Fibroblast of skin of right quadriceps (primary cell): ENCODE data around the gene PDZK1IP1.
"Not testable (repeated sequence)": the region's sequence is repeated elsewhere in the genome, so short reads cannot be mapped to it uniquely, and the experiment has no call there.

Experiments used
- DNase-seq: peaks from one replicate; pipeline ENCODE4 v3.0.0-alpha.2; 2013

The PDZK1IP1 gene

DNA sequence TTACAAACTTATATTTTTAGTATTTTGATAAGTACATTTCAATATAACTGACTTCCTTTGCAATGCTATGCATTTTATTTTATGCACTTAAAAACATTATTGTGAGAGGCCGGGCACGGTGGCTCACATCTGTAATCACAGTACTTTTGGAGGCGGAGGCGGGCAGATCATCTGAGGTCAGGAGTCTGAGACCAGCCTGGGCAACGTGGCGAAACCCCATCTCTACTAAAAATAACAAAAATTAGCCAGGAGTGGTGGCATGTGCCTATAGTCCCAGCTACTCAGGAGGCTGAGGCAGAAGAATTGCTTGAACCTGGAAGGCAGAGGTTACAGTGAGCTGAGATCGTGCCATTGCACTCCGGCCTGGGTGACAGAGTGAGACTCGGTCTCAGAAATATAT, 6.1 kb upstream of the PDZK1IP1 start:
- not testable (repeated sequence) for DNase-seq

DNA sequence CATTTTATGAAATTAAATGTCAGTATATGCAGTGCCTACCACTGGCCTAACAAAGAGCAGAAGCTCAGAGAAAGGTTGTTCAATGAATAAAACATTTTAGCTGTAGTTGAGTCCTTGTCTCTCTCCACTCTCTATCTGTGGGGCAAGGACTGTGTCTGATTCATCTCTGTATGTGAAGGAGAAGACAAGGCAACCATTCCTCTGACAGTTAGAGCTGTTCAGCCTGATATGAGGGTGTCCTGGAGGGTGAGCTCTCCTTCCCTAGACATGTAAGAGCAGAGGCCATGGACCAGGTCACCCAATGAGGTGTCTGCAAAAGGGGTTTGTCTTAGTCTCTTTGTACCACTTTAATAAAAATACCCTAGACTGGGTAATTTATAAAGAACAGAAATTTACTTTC, 4.5 kb upstream of the PDZK1IP1 start:
- no peak for DNase-seq

DNA sequence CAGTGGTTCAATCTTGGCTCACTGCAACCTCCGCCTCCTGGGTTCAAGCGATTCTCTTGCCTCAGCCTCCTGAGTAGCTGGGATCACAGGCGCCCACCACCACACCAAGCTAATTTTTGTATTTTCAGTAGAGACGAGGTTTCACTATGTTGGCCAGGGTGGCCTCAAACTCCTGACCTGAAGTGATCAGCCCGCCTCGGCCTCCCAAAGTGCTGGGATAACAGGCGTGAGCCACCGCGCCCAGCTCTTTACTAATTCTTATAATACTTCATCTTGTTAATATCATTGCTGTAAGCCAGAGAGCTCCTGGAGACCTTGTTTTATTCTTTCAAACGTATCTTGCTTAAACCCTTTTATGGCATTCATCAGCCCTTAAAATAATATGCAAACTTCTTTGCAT, 3.7 kb upstream of the PDZK1IP1 start:
- DNase-seq: not testable (repeated sequence)

DNA sequence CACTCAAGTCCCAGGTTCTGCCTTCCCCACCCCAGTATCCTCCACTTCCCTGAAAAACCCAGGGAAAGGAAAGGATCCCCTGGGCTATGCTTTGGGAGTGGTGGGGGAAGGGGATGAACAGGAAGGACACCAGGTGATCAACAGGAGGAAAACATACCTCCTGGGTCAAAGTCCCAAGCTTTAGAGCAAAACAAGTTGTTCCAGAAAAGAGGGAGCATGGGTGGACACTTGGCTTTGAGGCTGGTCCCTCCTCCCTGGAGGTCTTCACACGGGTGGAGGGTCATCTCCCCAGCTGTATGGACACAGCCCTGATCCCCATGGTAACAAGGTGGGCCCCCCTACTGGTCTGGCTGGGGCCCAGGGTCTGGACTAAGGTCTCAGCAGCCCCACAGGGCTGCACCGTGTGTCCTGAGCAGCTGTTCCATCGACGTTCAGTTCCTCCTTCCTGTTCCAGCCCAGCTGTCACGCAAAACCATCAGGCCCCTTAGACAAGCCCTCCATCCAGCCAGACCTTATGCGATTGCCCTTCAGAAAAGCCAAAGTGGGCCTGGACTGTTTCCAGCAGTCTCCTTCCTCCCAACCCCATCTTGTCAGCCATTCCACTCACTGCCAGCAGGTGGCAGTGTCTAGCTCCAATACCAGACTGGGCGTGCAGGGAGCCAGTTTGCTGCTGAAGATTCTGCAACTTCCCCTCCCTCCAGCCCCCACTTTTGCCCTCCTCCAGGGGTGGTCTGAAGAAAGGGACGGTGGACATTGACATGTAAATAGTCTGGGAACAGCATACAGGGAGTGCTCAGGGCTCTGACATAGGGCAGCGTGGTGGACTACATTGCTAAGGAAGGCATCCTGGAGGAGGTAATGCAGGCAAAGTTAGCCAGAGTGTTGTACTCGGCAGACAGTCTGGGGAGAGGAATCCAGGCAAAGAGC, 2.9 kb upstream of the PDZK1IP1 start:
- peak; percentile 61 for DNase-seq

DNA sequence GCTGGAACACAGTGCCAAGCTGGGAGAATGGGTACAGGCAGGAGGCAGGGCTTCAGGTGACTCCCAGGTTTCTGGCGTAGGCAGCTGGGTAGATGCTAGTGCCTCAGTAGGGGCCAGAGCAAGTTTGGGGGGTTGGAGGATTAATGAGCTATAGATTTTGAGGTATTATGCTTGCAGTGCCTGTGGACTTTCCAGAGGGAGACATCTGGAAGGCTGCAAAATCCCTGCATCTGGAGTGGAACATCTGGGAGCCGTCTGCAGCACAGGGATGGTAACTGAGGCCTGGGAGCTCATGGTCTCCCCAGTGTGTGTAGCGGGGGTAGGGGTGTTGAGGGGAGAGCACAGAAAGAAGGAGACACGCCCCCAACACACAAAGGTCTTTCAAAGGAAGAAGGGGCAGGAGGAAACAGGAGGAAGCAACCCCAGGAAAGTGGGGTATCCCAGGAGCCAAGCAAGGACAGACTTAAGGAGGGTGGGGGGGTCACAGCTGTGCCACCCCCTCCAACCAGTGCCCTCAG, 2.2 kb upstream of the PDZK1IP1 start:
- no peak for DNase-seq

DNA sequence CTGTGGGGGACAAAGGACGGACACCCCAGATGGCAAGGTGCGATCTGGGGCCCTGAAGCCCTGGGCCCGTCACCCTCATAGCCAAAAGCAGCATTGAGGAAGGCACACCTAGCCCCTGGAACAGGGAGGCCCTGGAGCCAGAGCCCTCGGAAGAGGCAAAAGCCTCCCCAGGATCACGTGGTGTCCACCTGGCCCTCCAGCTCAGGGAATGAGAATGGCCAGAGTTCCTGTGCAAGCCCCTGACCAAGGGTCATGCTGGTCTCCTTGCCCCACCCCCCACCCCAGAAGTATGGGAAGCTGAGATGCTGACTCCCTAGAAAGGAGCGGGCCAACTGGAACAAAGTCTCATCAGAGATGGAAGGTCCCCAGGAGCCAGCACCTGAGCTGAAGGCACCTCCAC, 1.0 kb upstream of the PDZK1IP1 start:
- no peak for DNase-seq

DNA sequence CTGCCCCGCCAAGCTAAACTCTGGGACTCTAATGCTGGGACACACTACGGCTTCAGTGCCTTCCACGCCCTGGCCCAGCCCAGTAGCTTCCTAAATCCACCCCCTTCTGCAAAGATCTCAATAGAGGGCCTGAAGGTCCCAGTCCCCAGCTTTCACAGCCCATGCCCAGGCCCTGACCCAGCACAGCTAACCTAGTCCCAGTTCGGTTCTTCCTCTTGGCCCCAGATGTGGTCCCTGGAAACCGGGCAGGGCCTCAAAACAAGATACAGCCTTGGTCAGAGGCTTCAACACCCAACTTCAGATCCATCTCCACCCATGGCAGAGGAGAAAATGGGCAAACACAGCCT, 646 bp upstream of the PDZK1IP1 start:
- DNase-seq: no peak

DNA sequence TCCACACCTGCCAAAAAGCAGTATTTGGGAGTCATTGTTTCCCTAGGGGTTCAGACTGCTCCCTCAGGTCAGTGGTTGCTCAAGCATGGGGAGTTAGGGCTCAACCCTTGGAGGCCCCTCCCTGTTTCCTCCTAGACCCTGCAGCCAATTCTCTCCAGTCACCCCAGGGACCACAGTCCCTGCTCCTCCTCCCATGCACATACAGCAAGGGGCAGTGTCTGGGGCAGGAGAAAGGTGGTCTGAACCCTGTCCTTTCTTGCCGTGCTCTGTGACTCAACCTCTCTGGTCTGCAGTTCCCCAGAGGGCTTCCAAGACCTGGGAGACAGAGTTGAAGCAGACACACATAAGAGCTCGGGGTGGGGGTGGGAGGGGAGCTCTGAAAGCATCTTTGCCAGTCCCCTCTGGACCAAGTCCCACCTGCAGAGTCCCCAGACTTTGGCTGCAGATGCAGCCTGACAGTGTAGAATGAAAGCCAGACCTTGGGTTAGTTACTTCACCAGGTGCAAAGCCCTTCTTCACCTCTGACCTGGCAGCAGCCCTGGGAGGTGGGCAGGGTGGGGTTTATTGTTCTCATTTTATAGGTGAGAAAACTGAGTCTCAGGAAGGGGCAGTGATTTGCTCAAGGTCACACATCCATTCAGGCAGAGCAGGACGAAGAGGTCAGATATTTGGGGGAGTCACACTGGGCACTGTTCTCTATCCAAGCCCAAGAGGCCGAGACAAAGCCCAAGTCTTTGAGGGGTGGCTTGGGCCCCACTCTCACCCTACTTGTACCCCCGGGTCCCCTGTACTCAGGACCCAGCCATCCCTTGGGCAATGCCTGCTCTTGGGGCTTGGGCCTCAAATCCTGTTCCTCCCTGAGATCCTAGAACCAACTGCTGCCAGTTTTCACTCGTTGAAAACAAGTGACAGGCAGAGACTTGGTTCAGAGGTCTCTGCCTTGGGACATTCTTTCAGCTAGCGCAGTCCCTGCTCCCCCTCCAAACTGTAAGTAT, 748 bp downstream of the PDZK1IP1 start:
- DNase-seq: no peak

DNA sequence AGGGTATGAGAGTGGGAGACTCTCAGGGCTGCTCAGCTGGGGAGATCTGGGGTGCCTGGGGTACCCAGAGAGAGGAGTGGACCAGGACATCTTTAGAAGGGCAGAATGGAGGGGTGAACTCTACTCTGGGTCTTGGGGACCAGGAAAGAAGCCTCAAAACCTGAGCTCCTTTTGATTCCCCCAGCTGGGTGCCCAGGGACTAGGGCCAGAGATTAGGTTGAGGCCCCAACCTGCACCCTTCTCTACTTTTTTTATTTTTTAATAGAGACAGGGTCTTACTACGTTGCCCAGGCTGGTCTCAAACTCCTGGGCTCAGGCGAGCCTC, 1.9 kb downstream of the PDZK1IP1 start:
- DNase-seq: no peak

DNA sequence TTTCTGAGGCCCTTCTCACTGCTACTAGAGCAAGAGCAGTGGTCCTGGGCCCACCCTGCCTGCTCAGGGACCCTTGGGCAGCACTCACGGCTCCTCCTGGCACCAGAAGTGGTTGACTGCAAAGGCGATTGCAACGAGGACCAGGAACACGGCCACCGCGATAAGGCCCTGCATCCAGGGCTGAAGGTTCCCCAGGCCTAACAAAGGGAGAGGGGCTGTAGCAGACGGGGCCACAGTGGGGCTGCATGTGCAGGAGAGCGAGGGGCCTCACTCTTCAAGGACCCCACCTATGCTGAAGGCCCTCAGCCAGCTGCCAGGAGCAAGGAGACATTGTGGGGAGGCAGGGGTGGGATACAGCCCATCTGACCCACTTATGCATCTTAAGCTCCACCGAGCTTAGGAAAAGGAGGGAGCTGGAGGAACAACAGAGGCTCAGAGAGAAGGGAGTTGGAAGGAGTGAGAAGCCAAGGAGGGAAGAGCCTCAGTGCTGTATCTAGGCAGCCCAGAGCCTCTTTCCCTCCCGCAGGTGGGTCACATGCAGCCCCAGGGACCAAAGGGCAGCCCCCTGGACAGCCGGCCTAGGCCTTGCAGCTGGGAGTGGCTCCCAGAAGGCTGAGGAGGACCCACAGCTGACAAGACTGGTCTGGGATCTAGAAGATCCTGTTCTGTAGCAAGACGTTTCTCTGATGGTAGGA, 2.5 kb downstream of the PDZK1IP1 start:
- DNase-seq: no peak

DNA sequence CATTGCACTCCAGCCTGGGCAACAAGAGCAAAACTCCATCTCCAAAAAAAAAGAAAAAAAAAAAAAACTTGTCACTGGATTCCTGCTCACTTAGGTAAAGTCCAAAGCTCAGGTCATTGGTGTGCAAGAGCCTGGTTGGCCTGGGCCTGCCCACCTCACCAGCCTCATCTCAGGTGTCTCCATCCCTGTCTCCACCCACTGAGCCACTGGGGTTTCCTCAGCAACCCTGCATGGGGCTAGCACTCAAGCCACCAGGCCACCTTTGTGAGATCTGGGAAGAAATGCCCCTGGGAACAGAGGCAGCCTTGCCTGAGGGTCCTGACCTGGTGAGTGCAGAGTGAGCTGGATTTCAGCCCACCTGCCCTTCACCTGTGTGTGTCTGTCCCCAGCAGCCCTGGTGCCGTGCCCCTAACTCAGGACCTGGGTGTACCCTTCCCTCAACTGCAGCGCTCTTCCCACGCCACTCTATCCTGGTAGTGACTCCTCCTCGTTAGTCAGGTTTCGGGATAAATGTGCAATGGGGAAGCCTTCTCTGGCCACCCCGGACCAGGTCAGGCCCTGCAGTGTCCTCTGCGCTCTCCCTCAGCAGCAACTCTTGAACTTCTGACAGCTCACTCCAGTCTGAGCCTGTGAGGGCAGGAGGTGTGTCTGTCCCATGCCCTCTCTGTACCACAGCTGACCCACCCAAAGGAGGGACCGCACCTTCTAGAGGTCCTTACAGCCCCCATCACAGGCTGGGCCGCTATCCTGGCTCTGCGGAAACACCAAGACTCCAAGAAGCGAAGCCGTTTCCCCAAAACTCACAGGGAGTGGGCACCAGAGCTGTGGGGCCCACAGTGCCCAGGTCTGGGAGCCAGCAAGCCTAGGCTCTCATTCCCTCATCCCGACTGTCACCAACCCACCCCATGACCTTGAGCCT, 3.3 kb downstream of the PDZK1IP1 start:
- DNase-seq: no peak

DNA sequence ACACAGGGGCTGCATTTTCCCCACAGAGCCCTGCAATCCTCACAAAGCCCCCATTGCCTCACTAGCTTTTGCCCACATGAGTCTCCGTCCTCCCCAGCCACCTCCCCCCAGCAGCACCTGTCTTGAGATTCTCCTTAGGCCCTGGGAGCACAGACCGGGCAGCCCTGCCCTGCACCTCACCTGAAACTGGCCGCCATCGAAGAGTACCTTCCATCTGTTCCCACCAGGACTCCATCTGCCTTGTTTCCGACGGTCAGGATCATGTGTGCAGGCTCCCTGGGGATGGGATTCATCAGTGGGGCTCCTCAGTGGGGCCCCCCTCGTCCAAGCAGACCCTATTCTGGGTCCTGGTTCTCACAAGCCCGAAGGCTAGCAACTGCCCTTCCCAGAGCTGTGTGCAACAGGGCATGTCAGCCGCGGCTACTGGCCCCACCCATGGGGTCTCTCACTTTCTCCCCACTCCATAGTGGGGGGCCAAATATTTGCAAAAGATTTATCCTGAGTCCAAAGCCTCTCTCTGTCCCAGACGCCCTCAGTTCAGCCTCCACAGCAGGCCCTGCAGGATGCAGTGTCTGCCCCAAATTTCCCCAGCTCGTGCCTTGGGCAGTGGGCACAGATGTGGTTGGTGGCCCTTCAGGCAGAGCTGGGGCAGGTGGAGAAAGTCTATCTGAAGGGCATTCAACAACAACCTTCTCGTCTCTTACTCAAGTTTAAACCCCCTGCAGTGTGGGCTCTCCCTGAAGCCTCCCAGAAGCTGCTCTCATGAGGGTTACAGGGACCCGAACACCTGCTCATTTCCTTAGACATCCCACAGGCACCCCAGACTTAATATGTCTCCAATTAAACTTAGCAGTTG, 4.8 kb downstream of the PDZK1IP1 start:
- DNase-seq: no peak

DNA sequence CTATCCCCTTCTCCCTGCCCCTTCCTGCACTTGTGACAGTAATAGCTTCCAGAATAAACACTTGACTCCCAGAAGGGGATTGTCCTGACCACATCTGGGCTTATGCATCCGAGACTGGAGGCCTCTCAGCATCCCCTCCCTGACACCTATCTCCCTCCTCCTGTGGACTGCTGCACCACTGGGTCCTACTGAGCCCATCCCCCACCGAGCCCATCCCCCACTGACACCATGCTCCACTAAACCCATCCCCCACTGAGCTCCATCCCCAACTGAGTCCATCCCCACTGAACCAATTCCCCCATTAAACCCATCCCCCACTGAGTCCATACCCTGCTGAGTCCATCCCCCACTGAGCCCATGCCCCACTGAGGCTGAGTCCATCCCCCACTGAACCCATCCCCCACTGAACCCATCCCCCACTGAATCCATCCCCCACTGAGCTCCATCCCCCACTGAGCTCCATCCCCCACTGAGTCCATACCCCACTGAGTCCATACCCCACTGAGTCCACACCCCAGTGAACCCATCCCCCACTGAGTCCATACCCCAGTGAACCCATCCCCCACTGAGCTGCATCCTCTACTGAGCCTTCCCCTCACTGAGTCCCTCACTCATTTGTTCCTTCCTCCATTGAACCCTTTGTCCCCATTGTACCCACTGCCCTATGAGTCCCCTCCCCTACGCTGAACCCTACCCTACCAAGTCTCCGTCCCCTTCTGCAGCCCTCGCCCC, 5.6 kb downstream of the PDZK1IP1 start:
- DNase-seq: no peak

DNA sequence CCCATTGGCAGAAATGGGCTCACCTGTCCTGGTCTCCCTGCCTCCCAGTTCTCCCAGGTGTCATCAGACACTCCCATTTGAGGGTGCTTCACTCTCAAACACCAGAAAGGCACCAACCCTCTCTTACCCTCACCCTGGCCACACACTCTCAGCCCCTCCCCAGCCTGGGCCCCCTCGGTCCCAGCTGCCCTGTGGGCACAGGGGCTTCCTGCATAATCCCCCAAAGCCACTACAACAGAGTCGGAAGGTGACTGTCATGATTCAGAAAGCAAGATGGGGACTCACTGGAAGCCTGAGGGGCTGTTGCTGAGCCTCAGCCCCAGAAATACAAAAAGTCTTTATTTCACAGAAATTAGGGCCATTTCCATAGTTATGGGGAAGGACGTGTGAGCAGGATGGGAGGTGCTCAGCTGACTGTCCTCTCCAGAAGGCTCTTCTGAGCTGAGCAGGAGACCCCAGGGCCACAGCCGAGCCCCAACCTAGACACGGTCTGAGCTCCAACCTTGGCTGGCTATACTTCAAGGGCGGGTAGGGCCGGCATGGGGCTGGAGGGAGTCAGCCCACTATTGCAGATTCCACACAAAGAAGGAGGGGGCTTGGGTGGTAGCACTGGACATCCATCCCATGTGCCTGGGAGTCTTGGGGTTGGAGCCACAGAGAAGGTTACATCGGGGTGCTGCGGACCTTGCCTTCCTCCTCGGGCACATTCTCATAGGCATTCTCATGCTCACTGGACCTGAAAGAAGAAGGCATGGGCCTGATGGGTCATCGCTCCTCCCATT, 6.3 kb downstream of the PDZK1IP1 start:
- no peak for DNase-seq

DNA sequence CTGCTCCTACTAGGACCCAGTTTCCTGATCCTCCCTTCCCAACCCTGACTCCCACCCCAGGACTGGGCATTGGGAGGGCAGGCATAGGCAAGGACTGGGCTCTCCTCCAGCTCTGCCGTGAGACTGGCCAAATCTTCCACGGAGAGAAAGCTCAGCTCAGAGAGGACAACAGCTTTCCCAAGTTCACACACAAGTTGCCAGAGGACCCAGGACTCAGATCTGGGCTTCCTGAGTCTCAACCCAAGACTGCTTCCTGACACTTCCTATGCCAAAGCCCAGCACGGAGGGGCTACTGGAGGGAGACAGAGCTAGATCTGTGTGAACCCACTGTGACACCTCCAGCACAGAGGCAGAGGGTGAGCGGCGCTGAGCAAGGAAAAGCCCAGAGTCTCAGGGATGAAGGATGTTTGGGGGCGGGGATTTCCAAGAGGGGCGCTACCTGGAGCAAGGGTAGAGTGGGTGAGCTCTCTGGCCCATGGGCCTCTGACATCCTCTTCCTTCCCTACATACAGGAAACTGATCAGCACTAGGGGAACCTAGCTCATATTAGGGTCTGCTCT, 7.1 kb downstream of the PDZK1IP1 start:
- DNase-seq: no peak

DNA sequence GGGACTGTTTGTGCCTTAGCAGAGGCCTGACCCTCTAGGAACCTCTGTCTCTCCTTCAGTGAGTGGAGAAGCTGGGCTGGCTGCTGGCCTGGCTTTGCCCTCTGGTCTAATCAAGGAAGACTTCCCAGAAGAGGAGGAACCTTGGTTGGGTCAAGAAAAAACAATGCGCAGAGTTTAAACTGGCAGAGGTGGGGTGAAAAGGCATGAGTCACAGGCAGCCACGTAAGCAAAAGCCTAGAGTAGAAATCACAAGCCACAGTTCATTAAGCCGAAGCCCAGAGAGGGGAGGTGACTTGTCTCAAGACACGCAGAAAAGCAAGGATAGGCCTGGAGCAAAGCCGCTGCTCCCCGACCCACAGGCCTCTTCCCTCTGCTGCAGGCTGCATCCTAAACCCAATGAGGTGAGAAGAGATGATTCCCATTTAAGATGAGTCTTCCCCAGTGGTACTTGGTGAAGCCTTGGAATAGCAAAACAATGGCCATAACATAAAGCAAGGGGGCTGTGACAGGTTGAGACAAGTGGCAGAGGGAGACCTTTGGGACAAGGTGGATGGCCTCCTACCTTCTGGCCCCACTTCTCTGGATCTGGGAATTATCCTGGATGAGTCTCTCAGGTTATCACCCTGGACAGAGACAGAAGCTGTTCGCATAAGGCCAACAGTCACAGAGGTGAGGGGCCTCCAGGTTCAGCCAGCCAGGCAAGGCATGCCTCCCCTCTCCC, 7.7 kb downstream of the PDZK1IP1 start:
- no peak for DNase-seq

DNA sequence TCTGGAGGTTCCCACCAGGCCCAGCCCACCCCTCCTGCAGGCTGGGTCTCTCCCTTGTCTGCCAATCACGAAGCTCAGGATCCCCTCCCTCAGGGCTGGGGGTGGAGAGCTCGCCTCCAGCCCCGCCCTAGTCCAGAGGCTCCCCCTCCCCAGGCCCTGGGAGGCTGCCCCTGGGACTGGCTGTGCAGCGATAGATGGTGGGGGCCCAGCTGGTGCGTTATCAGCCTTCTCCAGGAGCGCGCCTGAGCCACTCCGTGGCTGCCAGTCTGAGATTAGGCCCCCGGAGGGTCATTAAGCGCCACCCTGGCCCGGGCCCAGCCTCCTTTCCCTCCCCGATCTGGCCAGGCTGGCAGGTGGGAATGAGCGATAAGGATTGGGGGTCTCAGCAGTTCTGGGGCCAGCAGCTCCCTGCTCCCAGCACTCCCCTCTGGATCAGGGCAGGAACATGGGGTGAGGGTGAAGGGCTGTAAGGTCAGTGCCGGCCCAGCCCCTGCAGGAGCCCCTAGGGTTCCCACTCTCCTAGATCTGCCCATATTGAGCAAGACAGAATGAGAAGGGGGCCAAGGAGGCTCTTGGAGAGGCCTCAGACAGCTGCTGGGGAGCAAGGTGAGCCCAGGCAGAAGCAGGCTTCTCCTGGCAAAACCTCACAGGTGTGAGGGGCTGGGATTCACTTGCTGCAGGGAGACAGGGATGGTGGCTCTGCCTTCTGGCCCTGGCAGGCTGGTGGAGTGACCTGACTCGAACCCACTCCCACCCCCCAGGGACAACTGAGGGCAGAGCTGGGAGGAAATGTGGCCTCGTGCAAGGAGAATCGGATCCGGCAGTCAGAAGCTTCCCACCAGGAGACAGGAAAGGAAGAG, 8.5 kb downstream of the PDZK1IP1 start:
- no peak for DNase-seq
